ENCODE results near the gene CCM2L. TPM values are rescaled to one million over a fixed set of nuclear protein-coding genes. Genes with fewer than 3 reads are reported as not detected.
"Not testable (repeated sequence)": the region's sequence is repeated elsewhere in the genome, so short reads cannot be mapped to it uniquely, and the experiment has no call there.

Gene CCM2L
- total RNA-seq, 1 donor from 2014 or later = not detected

DNA sequence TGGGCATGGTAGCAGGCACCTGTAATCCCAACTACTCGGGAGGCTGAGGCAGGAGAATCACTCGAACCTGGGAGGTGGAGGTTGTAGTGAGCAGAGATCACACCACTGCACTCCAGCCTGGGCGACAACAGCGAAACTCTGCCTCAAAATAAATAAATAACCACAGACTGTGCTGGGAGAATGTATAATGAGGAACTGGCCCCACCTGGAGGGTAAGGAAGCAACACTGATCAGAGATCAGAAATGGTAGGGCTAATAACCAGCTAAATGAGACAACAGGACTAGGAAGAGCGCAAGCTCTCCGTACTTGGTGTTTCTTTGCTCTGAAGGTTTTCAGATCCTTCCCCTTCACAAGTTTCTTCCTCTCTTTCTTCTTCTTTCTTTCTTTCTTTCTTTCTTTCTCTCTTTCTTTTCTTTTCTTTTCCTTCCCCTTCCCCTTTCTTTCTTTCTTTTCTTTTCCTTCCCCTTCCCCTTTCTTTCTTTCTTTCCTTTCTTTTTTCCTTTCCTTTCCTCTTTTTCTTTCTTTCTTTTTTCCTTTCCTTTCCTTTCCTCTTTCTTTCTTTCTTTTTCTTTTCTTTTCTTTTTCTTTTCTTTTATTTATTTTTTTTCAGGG, 14.6 kb downstream of the CCM2L start:
- DNase-seq (ENCODE audit: low read depth) = no peak
- TF ChIP-seq, protein P1, sequence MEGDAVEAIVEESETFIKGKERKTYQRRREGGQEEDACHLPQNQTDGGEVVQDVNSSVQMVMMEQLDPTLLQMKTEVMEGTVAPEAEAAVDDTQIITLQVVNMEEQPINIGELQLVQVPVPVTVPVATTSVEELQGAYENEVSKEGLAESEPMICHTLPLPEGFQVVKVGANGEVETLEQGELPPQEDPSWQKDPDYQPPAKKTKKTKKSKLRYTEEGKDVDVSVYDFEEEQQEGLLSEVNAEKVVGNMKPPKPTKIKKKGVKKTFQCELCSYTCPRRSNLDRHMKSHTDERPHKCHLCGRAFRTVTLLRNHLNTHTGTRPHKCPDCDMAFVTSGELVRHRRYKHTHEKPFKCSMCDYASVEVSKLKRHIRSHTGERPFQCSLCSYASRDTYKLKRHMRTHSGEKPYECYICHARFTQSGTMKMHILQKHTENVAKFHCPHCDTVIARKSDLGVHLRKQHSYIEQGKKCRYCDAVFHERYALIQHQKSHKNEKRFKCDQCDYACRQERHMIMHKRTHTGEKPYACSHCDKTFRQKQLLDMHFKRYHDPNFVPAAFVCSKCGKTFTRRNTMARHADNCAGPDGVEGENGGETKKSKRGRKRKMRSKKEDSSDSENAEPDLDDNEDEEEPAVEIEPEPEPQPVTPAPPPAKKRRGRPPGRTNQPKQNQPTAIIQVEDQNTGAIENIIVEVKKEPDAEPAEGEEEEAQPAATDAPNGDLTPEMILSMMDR (conservative IDR thresholded peaks at IDR 0.05; ENCODE audit: low read depth, low read length) = peak; percentile 39
- H3K4me3 ChIP-seq (ENCODE audit: low read depth, low read length) = no peak overlapping the region

DNA sequence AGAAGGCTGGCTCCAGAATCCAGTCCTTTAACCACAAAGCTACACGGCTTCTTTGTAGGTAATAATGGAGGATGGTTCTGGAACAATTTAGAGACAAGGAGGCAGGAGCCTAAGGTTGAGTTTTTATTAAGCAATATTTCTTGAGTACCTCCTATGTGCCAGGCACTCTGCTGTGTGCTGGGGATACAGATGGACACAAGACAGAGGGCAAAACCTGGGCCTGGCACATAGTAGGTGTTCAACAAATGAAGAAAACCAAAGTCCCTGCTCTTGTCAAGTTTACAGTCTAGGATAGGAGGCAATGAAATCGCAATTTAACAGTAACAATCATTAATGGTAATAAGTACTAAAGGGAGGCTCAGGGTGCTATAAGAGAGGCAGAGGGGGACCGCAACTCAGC, 17.4 kb downstream of the CCM2L start:
- TF ChIP-seq, protein P1 (conservative IDR thresholded peaks at IDR 0.05; ENCODE audit: low read depth, low read length) = no peak
- H3K4me3 ChIP-seq (ENCODE audit: low read depth, low read length) = no peak overlapping the region
- no peak for DNase-seq (ENCODE audit: low read depth)

DNA sequence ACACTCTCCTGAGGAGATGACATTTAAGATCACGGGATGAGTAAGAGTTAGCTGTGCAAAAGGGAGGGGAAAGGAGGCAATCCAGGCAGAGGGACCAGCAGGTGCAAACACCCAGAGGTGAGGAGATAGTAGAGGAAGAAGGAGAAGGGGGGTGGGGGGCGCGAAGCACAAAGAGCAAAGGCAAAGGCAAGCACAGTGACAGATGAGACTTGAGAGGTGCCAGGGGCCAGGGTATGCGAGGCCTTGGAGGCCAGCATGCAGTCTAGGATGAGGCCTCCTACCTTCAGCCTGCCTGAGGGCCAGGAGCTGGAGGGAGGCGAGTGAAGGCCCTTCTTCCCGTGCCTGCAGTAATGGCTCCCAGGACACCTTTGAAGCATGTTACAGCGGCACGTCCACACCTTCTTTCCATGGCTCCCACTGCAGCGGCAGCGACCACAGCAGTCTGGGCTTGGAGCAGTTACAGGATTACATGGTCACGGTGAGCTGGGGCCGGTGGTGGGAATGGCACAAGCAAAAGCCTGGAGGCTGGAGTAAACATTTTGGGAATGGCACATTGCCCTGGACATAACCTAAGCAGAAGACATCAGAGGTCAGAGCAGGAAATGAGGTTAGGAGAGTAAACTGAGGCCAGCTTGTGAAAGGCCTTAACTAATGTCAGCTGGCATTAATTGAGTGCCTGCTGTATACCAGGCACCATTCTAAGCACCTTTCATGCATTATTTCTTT, 18.6 kb downstream of the CCM2L start:
- TF ChIP-seq, protein P1 (conservative IDR thresholded peaks at IDR 0.05; ENCODE audit: low read depth, low read length) = no peak
- no peak overlapping the region for H3K4me3 ChIP-seq (ENCODE audit: low read depth, low read length)
- DNase-seq (ENCODE audit: low read depth) = no peak

DNA sequence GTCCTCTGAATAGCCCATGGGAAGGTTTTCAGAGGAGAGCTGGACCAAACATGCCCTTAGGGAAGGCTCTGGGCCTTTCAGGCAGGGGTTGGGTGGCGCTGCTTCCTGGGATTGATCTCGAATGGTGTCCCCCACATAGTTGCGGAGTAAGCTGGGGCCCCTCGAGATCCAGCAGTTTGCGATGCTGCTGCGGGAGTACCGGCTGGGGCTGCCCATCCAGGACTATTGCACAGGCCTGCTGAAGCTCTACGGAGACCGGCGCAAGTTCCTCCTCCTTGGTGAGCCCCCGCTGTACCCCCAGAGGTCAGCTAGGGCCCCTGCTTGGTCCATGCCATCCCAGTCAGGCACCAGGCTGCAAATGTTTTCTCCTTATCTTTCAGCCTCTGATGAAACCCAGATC, 19.3 kb downstream of the CCM2L start:
- no peak overlapping the region for H3K4me3 ChIP-seq (ENCODE audit: low read depth, low read length)
- DNase-seq (ENCODE audit: low read depth) = no peak
- TF ChIP-seq, protein P1 (conservative IDR thresholded peaks at IDR 0.05; ENCODE audit: low read depth, low read length) = no peak

DNA sequence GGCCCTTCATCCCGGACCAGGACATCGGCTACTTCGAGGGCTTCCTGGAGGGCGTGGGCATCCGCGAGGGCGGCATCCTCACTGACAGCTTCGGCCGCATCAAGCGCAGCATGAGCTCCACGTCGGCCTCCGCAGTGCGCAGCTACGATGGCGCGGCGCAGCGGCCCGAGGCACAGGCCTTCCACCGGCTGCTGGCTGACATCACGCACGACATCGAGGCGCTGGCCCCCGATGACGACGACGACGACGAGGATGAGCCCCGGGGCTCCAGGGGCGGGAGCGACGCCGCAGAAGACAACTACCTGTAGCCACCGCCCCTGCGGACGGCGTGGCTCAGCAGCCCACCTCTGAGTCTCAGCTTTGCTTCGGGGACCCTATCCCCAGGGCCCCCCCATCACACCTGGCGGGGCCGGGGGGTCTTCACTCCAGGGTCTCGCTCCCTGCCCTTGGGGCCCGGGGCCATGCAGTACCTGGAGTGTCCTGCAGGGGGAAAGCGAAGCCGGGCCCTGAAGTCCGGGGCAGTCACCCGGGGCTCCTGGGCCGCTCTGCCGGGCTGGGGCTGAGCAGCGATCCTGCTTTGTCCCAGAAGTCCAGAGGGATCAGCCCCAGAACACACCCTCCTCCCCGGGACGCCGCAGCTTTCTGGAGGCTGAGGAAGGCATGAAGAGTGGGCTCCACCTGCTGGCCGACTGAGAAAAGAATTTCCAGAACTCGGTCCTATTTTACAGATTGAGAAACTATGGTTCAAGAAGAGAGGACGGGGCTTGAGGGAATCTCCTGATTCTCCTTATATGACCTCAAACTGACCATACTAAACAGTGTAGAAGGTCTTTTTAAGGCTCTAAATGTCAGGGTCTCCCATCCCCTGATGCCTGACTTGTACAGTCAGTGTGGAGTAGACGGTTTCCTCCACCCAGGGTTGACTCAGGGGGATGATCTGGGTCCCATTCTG, 21.0 kb downstream of the CCM2L start:
- peak; percentile 16 for DNase-seq (ENCODE audit: low read depth)
- H3K4me3 ChIP-seq (ENCODE audit: low read depth, low read length) = peak overlapping the region; percentile 24
- TF ChIP-seq, protein P1 (conservative IDR thresholded peaks at IDR 0.05; ENCODE audit: low read depth, low read length) = peak; percentile 91

DNA sequence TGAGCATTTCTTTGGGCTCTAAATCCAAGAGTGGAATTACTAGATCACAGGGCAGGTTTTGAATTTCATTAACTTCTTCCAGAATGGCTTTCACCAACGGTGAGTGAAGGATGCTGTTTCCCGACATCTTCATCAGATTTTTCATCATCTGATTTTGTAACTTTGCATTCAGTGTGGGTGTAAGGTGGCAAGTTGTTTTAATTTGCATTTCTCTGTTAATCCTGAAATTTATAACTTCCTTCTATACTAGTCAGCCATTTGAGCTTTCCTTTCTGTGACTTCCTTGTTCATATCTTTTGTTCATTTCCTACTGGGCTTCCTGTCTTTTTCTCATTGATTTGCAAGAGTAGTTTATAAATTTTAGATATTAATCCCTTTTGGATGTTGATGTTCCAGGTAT, 23.1 kb downstream of the CCM2L start:
- DNase-seq (ENCODE audit: low read depth) = no peak

DNA sequence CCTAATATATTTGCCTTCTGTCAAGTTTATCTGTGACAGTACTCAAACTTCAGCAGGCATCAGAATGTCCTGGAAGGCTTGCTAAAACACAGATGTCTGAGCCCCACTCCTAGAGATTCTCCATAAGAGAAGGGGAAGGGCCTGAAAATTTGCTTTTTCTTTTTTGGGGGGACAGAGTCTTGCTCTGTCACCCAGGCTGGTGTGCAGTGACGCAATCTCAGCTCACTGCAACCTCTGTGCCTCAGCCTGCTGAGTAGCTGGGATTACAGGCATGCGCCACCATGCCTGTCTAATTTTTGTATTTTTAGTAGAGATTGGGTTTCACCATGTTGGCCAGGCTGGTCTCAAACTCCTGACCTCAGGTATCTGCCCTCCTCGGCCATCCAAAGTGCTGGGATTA, 23.5 kb downstream of the CCM2L start:
- not testable (repeated sequence) for H3K4me3 ChIP-seq (ENCODE audit: low read depth, low read length); DNase-seq (ENCODE audit: low read depth)

More for the DNA sequence above, 23.1 kb downstream of the CCM2L start:
- TF ChIP-seq, protein P1 (conservative IDR thresholded peaks at IDR 0.05; ENCODE audit: low read depth, low read length) = no peak
- no peak overlapping the region for H3K4me3 ChIP-seq (ENCODE audit: low read depth, low read length)
